K562 (cell line): Measurements from ENCODE around the gene AHI1. TPM values are rescaled to one million over a fixed set of nuclear protein-coding genes. Genes with fewer than 3 reads are reported as not detected.

ENCODE experiments used
- CEBPB ChIP-seq: fragments of 450-650 bp; IDR thresholded peaks from 2 replicates; pipeline ENCODE4 v1.6.1; 2016; ENCODE audit warnings: missing genetic modification characterization, missing compliant biosample characterization
- CREB3L1 ChIP-seq: fragments of 450-650 bp; IDR thresholded peaks from 2 replicates; pipeline ENCODE4 v1.6.1; 2014; ENCODE audit warnings: low read depth, mild to moderate bottlenecking, moderate library complexity, borderline replicate concordance
- ELF1 ChIP-seq: fragments of 200-800 bp; sonication (Bioruptor generic); IDR thresholded peaks from 2 replicates; pipeline ENCODE4 v1.6.1; 2016; ENCODE audit warnings: missing genetic modification characterization, missing compliant biosample characterization
- KLF1 ChIP-seq: fragments of 450-650 bp; IDR thresholded peaks from 2 replicates; pipeline ENCODE4 v1.6.1; 2016; ENCODE audit warnings: missing genetic modification characterization, missing compliant biosample characterization
- MAFK ChIP-seq: IDR thresholded peaks from 2 replicates; pipeline ENCODE4 v1.6.1; 2011; ENCODE audit warnings: low read length, improper control_type of control experiment
- MEF2A ChIP-seq: IDR thresholded peaks from 2 replicates; pipeline ENCODE4 v1.6.1; 2011; ENCODE audit warnings: low read depth, mild to moderate bottlenecking, low read length, moderate library complexity; ENCODE audit not compliant: control insufficient read depth
- NCOA4 ChIP-seq: fragments of 450-650 bp; IDR thresholded peaks from 2 replicates; pipeline ENCODE4 v1.6.1; 2018; ENCODE audit warnings: mild to moderate bottlenecking; ENCODE audit not compliant: partially characterized antibody
- PYGO2 ChIP-seq: fragments of 450-650 bp; IDR thresholded peaks from 2 replicates; pipeline ENCODE4 v1.6.1; 2016; ENCODE audit warnings: mild to moderate bottlenecking, missing genetic modification characterization, moderate library complexity, missing compliant biosample characterization
- RCOR1 ChIP-seq, 2 experiments: IDR thresholded peaks; 2 replicates each; pipeline ENCODE4 v1.6.1; 2012; ENCODE audit warnings: low read depth in 2 of 2, low read length in 2 of 2, borderline replicate concordance in 1 of 2, improper control_type of control experiment in 1 of 2
- SMAD2 ChIP-seq: fragments of 150-350 bp; IDR thresholded peaks from 2 replicates; pipeline ENCODE4 v1.6.1; 2014; ENCODE audit warnings: low read depth, mild to moderate bottlenecking, low read length
- TAF7 ChIP-seq: fragments of 450-650 bp; IDR thresholded peaks from 2 replicates; pipeline ENCODE4 v1.6.1; 2016; ENCODE audit warnings: missing genetic modification characterization, missing compliant biosample characterization
- ZFP91 ChIP-seq: sonication (generic); formaldehyde crosslinking; IDR thresholded peaks from 2 replicates; pipeline ENCODE4 v1.8.0; 2022; ENCODE audit warnings: mild to moderate bottlenecking, missing genetic modification reagents
- ZNF224 ChIP-seq: sonication (generic); formaldehyde crosslinking; IDR thresholded peaks from 2 replicates; pipeline ENCODE4 v1.8.0; 2022; ENCODE audit warnings: mild to moderate bottlenecking, missing genetic modification reagents
- ZNF507 ChIP-seq: conservative IDR thresholded peaks from 2 replicates; pipeline ENCODE4 v1.6.1; 2017; ENCODE audit warnings: missing genetic modification characterization, missing compliant biosample characterization
- ZNF75A ChIP-seq: fragments of 450-650 bp; formaldehyde crosslinking; IDR thresholded peaks from 2 replicates; pipeline ENCODE4 v1.4.0; 2020; ENCODE audit warnings: mild to moderate bottlenecking
- ZNF764 ChIP-seq: fragments of 250-450 bp; sonication (Bioruptor Pico); IDR thresholded peaks from 2 replicates; pipeline ENCODE4 v1.4.0; 2020; ENCODE audit warnings: low read depth, mild to moderate bottlenecking, moderate library complexity
- polyA plus RNA-seq, 8 experiments: library from polyadenylated mRNA; depleted of rRNA in 4 of 8; stranded (reverse) in 5 of 8; unstranded in 3 of 8; fragments of >200 nt; fragmentation: Nextera tagmentation in 2 of 8; fragmentation: Illumina TruSeq in 1 of 8; extraction: Ambion mirVana in 2 of 8; extraction: Trizol in 1 of 8; gene quantifications; 2 replicates each; pipeline versions ENCODE4 v1.2.1 to v1.2.3, GENCODE V29; 2011 to 2014; ENCODE audit warnings: inconsistent platforms in 1 of 8, missing spikeins in 1 of 8
- total RNA-seq, 7 experiments: library from RNA; depleted of rRNA in 6 of 7; stranded (reverse); fragments of >200 nt in 6 of 7; fragmentation: Illumina TruSeq in 2 of 7; extraction: Trizol in 2 of 7; gene quantifications; 2 replicates each; pipeline versions ENCODE4 v1.2.1 to v1.2.3, GENCODE V29; 2011 to 2021; ENCODE audit warnings: low replicate concordance in 1 of 7

AHI1 gene
- total and polyA plus RNA-seq, 9 of the 15 experiments (the other 6 are each of a cell fraction or from before 2014, with no cell fraction given), result 24.7 to 54.9 (median 32.2) TPM

- TF ChIP-seq ZNF507 (tag) (no peak), CEBPB (tag) (peak; percentile 43), MEF2A (peak; percentile 18; the same call in 1 of the 2 replicates), ZNF764 (CRISPR knock-in tag) (no peak), NCOA4 (no peak), ZNF224 (CRISPR knock-in tag) (no peak), ZFP91 (CRISPR knock-in tag) (no peak), RCOR1 (IDR thresholded peaks at IDR 0.05; ENCODE audit: borderline replicate concordance in 1 of 2, low read depth in 2 of 2, low read length in 2 of 2) (no peak), ELF1 (tag) (no peak), CREB3L1 (no peak), KLF1 (tag) (no peak), SMAD2 (no peak), MAFK (no peak), TAF7 (tag) (no peak), ZNF75A (CRISPR knock-in tag) (peak; percentile 89), PYGO2 (tag) (no peak)
These were observed 247.3 kb downstream of the AHI1 start (continued) for GRCh38 chr6:135250234-135250633.
